K562 (cell line): ENCODE results near the gene EPB41L4B. TPM values are rescaled to one million over a fixed set of nuclear protein-coding genes. Genes with fewer than 3 reads are reported as not detected.

ENCODE experiments used
- ARNT ChIP-seq, 2 experiments: fragments of 450-650 bp; IDR thresholded peaks; 2 replicates each; pipeline ENCODE4 v1.6.1; 2016; ENCODE audit warnings: mild to moderate bottlenecking in 1 of 2
- BCL6 ChIP-seq: fragments of 250-450 bp; sonication (Bioruptor Pico); IDR thresholded peaks from 2 replicates; pipeline ENCODE4 v1.4.0; 2020
- CCNT2 ChIP-seq: IDR thresholded peaks from 2 replicates; pipeline ENCODE4 v1.6.1; 2011; ENCODE audit warnings: borderline replicate concordance, low read depth, mild to moderate bottlenecking, moderate library complexity, mixed read lengths, low read length; ENCODE audit not compliant: insufficient read length; ENCODE audit errors: extremely low read depth
- CREM ChIP-seq: IDR thresholded peaks from 2 replicates; pipeline ENCODE4 v1.6.1; 2014; ENCODE audit warnings: antibody characterized with exemption, low read depth
- FIP1L1 ChIP-seq: fragments of 200-400 bp; formaldehyde crosslinking; IDR thresholded peaks from 2 replicates; pipeline ENCODE4 v1.6.1; 2018; ENCODE audit warnings: mild to moderate bottlenecking, low read depth, low read length; ENCODE audit not compliant: poor library complexity, severe bottlenecking
- FOSL1 ChIP-seq: fragments of 200-800 bp; sonication (Bioruptor generic); conservative IDR thresholded peaks from 2 replicates; pipeline ENCODE4 v1.6.1; 2016; ENCODE audit warnings: missing genetic modification characterization, missing compliant biosample characterization
- IFI16 ChIP-seq: fragments of 250-450 bp; sonication (Bioruptor Pico); IDR thresholded peaks from 2 replicates; pipeline ENCODE4 v2.1.2; 2022; ENCODE audit warnings: mild to moderate bottlenecking, inconsistent platforms
- JUND ChIP-seq, 2 experiments: IDR thresholded peaks; 2 replicates in 1 of 2; 3 replicates in 1 of 2; pipeline ENCODE4 v1.6.1; 2011; ENCODE audit warnings: borderline replicate concordance in 2 of 2, low read depth in 2 of 2, low read length in 2 of 2, improper control_type of control experiment in 1 of 2, missing biosample characterization in 1 of 2, missing genetic modification characterization in 1 of 2, missing genetic modification reagents in 1 of 2
- LCOR ChIP-seq: sonication (generic); formaldehyde crosslinking; IDR thresholded peaks from 2 replicates; pipeline ENCODE4 v1.8.0; 2022; ENCODE audit warnings: mild to moderate bottlenecking, missing genetic modification reagents
- NCOA1 ChIP-seq: fragments of 450-650 bp; IDR thresholded peaks from 2 replicates; pipeline ENCODE4 v1.6.1; 2016; ENCODE audit warnings: low read depth
- NEUROD1 ChIP-seq: fragments of 150-350 bp; IDR thresholded peaks from 2 replicates; pipeline ENCODE4 v1.6.1; 2014; ENCODE audit warnings: borderline replicate concordance, low read length, low read depth; ENCODE audit not compliant: partially characterized antibody
- NFE2 ChIP-seq: IDR thresholded peaks from 2 replicates; pipeline ENCODE4 v1.6.1; 2014; ENCODE audit warnings: antibody characterized with exemption, low read depth
- NFE2L1 ChIP-seq: fragments of 450-650 bp; IDR thresholded peaks from 2 replicates; pipeline ENCODE4 v1.6.1; 2016; ENCODE audit warnings: missing genetic modification characterization, low read depth, mild to moderate bottlenecking, missing compliant biosample characterization, moderate library complexity, borderline replicate concordance
- RCOR1 ChIP-seq, 2 experiments: IDR thresholded peaks; 2 replicates each; pipeline ENCODE4 v1.6.1; 2012; ENCODE audit warnings: low read depth in 2 of 2, low read length in 2 of 2, borderline replicate concordance in 1 of 2, improper control_type of control experiment in 1 of 2
- STAT5B ChIP-seq: fragments of 250-450 bp; sonication (Bioruptor Pico); IDR thresholded peaks from 2 replicates; pipeline ENCODE4 v1.8.0; 2021; ENCODE audit warnings: mild to moderate bottlenecking, inconsistent platforms
- THAP12 ChIP-seq: fragments of 250-450 bp; sonication (Bioruptor Pico); IDR thresholded peaks from 2 replicates; pipeline ENCODE4 v1.9.0; 2021; ENCODE audit warnings: mild to moderate bottlenecking, inconsistent platforms
- TRIM24 ChIP-seq, 2 experiments: fragments of 450-650 bp; IDR thresholded peaks; 2 replicates each; pipeline ENCODE4 v1.6.1; 2016
- TRIM28 ChIP-seq: fragments of 450-650 bp; IDR thresholded peaks from 2 replicates; pipeline ENCODE4 v1.6.1; 2017
- YY1 ChIP-seq, 3 experiments: IDR thresholded peaks; 2 replicates each; pipeline ENCODE4 v1.6.1; 2011; ENCODE audit warnings: low read length in 2 of 3, mild to moderate bottlenecking in 2 of 3, moderate library complexity in 2 of 3, borderline replicate concordance in 1 of 3, control low read depth in 1 of 3, low read depth in 1 of 3; ENCODE audit not compliant: insufficient read depth in 3 of 3, insufficient replicate concordance in 2 of 3, control insufficient read depth in 1 of 3, insufficient read length in 1 of 3; ENCODE audit errors: extremely low read depth in 1 of 3
- ZEB2 ChIP-seq: fragments of 450-650 bp; IDR thresholded peaks from 2 replicates; pipeline ENCODE4 v1.6.1; 2016
- ZNF239 ChIP-seq: fragments of 250-450 bp; sonication (Bioruptor Pico); IDR thresholded peaks from 2 replicates; pipeline ENCODE4 v1.4.0; 2020; ENCODE audit warnings: mild to moderate bottlenecking
- ZNF695 ChIP-seq: fragments of 450-650 bp; formaldehyde crosslinking; IDR thresholded peaks from 2 replicates; pipeline ENCODE4 v1.4.0; 2020; ENCODE audit warnings: mild to moderate bottlenecking, moderate library complexity
- ZNF785 ChIP-seq: fragments of 250-450 bp; sonication (Bioruptor Pico); IDR thresholded peaks from 2 replicates; pipeline ENCODE4 v1.4.0; 2020; ENCODE audit warnings: mild to moderate bottlenecking
- polyA plus RNA-seq, 8 experiments: library from polyadenylated mRNA; depleted of rRNA in 4 of 8; stranded (reverse) in 5 of 8; unstranded in 3 of 8; fragments of >200 nt; fragmentation: Nextera tagmentation in 2 of 8; fragmentation: Illumina TruSeq in 1 of 8; extraction: Ambion mirVana in 2 of 8; extraction: Trizol in 1 of 8; gene quantifications; 2 replicates each; pipeline versions ENCODE4 v1.2.1 to v1.2.3, GENCODE V29; 2011 to 2014; ENCODE audit warnings: inconsistent platforms in 1 of 8, missing spikeins in 1 of 8
- total RNA-seq, 7 experiments: library from RNA; depleted of rRNA in 6 of 7; stranded (reverse); fragments of >200 nt in 6 of 7; fragmentation: Illumina TruSeq in 2 of 7; extraction: Trizol in 2 of 7; gene quantifications; 2 replicates each; pipeline versions ENCODE4 v1.2.1 to v1.2.3, GENCODE V29; 2011 to 2021; ENCODE audit warnings: low replicate concordance in 1 of 7
- TF ChIP-seq, protein P1 (sequence below): fragments of 450-650 bp; IDR thresholded peaks from 2 replicates; pipeline ENCODE4 v1.6.1; 2014; ENCODE audit warnings: low read depth, mild to moderate bottlenecking, moderate library complexity, borderline replicate concordance

EPB41L4B gene
- total and polyA plus RNA-seq, 9 of the 15 experiments (the other 6 are each of a cell fraction or from before 2014, with no cell fraction given), result 0.09 to 0.38 (median 0.21) TPM

- TF ChIP-seq FOSL1 (tag), result peak; percentile 20; the same call in 1 of the 2 replicates
- TF ChIP-seq YY1 (IDR thresholded peaks at IDR 0.05; ENCODE audit: borderline replicate concordance in 1 of 3, control insufficient read depth in 1 of 3, extremely low read depth in 1 of 3, insufficient read depth in 3 of 3, insufficient read length in 1 of 3, insufficient replicate concordance in 2 of 3, low read depth in 1 of 3, low read length in 2 of 3), result peak in 1 of 3 experiments; percentile 63
- no peak for TF ChIP-seq ZNF695 (CRISPR knock-in tag)
- TF ChIP-seq CCNT2, result peak; percentile 40
- peak; percentile 11; the same call in 1 of the 2 replicates for TF ChIP-seq BCL6 (CRISPR knock-in tag)
- no peak for TF ChIP-seq STAT5B (CRISPR knock-in tag)
- TF ChIP-seq LCOR, result peak; percentile 93
- TF ChIP-seq RCOR1 (IDR thresholded peaks at IDR 0.05; ENCODE audit: borderline replicate concordance in 1 of 2, low read depth in 2 of 2, low read length in 2 of 2), result peak; percentile 27 to 97; a peak in 2 of 4 replicates
- peak; percentile 80; the same call in 1 of the 2 replicates for TF ChIP-seq JUND (IDR thresholded peaks at IDR 0.05; ENCODE audit: borderline replicate concordance, low read depth, low read length)
- TF ChIP-seq JUND (tag; IDR thresholded peaks at IDR 0.05; ENCODE audit: borderline replicate concordance, low read depth, low read length), result peak; percentile 62; the same call in 1 of the 3 replicates
- peak; percentile 99 for TF ChIP-seq NFE2
- TF ChIP-seq, protein P1, sequence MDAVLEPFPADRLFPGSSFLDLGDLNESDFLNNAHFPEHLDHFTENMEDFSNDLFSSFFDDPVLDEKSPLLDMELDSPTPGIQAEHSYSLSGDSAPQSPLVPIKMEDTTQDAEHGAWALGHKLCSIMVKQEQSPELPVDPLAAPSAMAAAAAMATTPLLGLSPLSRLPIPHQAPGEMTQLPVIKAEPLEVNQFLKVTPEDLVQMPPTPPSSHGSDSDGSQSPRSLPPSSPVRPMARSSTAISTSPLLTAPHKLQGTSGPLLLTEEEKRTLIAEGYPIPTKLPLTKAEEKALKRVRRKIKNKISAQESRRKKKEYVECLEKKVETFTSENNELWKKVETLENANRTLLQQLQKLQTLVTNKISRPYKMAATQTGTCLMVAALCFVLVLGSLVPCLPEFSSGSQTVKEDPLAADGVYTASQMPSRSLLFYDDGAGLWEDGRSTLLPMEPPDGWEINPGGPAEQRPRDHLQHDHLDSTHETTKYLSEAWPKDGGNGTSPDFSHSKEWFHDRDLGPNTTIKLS, result peak; percentile 19; the same call in 1 of the 2 replicates
- peak; percentile 33; the same call in 1 of the 2 replicates for TF ChIP-seq CREM
- TF ChIP-seq ARNT (IDR thresholded peaks at IDR 0.05), result peak in 1 of 2 experiments; percentile 90; a peak in 2 of 4 replicates
- 0 out of 2 replicates have a peak, but pooled peaks have one; percentile 15 for TF ChIP-seq ZEB2
- TF ChIP-seq TRIM28, result 0 out of 2 replicates have a peak, but pooled peaks have one; percentile 33
- no peak for TF ChIP-seq FIP1L1
- peak; percentile 99 for TF ChIP-seq NFE2L1 (tag)
- TF ChIP-seq NEUROD1, result peak; percentile 22
- TF ChIP-seq NCOA1, result peak; percentile 39; the same call in 1 of the 2 replicates
- TF ChIP-seq IFI16 (CRISPR knock-in tag), result no peak
- TF ChIP-seq ZNF239 (CRISPR knock-in tag), result no peak
- TF ChIP-seq ZNF785 (CRISPR knock-in tag), result no peak
- TF ChIP-seq TRIM24 (IDR thresholded peaks at IDR 0.05), result peak; percentile 68 to 86; a peak in 3 of 4 replicates
- TF ChIP-seq THAP12 (CRISPR knock-in tag), result no peak
Observed at GRCh38 chr9:109122726-109123621, 197.9 kb downstream of the EPB41L4B start (continued).
